ENCODE data around the gene NPHP1. TPM values are rescaled to one million over a fixed set of nuclear protein-coding genes. Genes with fewer than 3 reads are reported as not detected.
"Not testable (repeated sequence)": the region's sequence is repeated elsewhere in the genome, so short reads cannot be mapped to it uniquely, and the experiment has no call there.

Gene NPHP1
- total and polyA plus RNA-seq, 5 donors: 4.7 to 6.6 (median 4.9) TPM

DNA sequence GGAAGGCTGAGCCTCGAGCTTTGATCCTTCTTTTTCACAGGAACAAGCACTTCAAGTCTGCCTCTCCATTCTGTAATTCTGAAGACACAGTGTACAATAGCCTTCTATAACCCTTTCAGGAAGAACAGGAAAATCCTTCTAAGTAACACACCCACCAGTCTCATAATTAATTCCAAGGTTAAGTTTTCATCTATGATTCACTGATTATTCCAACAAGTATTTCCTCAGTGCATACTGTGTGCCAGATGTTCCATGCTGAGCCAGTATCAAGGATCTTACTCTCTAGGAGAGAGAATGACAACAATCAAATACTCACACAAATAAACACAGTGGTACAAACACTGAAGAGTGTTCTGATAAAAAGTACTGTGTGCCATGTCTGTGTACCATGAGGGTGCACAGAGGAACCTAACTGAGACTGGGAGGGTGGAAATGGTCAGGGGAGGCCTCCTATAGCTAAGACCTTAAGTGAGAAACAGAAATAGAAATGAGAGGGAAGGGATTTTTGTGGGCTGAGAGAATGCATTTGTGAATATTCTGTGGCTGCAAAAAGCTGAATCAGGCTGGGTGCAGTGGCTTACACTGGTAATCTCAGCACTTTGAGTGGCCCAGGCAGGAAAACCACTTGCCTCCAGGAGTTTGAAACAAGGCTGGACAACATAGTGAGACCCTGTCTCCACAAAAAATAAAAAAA lies 14.8 kb upstream of the NPHP1 start:
- H3K4me3 ChIP-seq (ENCODE audit: low read length): no peak overlapping the region
- no peak for ATAC-seq
- WGBS: 29% methylated on average over 1 of the region's 1 CpG
- no peak for DNase-seq
- no peaks in the 10 kb centered on the region for H3K9me3 ChIP-seq (ENCODE audit: control insufficient read depth, low read length)
- intact Hi-C loops (cut with DNase I): no loop called here
- H3K27ac ChIP-seq (ENCODE audit: low read length): no peak overlapping the region
- no peaks in the 10 kb centered on the region for H3K4me1 ChIP-seq (ENCODE audit: control insufficient read depth, insufficient read depth, low read length)
- H3K27me3 ChIP-seq (ENCODE audit: control insufficient read depth, insufficient read depth): no peaks in the 10 kb centered on the region

DNA sequence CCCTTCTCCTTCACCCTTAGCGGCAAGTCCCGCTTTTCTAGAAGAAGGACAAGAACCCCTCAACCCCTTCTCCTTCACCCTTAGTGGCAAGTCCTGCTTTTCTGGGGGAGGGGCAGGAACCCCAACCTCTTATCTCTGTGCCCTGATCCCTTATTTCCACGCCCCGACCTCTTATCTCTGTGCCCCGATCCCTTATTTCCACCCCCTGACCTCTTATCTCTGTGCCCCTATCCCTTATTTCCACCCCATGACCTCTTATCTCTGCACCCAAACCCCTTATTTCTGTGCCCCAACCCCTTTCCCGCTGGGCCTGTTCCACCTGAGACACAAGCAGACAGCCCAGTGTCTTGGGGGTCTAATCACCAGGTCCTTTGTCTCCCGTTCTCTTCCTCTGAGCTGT lies 14.1 kb upstream of the NPHP1 start:
- ATAC-seq; H3K27ac ChIP-seq (ENCODE audit: low read length); intact Hi-C loops (cut with DNase I); H3K9me3 ChIP-seq (ENCODE audit: control insufficient read depth, low read length); H3K4me1 ChIP-seq (ENCODE audit: control insufficient read depth, insufficient read depth, low read length); H3K4me3 ChIP-seq (ENCODE audit: low read length); DNase-seq; H3K27me3 ChIP-seq (ENCODE audit: control insufficient read depth, insufficient read depth): not testable (repeated sequence)
- 69% methylated on average over 7 of the region's 7 CpGs for WGBS

DNA sequence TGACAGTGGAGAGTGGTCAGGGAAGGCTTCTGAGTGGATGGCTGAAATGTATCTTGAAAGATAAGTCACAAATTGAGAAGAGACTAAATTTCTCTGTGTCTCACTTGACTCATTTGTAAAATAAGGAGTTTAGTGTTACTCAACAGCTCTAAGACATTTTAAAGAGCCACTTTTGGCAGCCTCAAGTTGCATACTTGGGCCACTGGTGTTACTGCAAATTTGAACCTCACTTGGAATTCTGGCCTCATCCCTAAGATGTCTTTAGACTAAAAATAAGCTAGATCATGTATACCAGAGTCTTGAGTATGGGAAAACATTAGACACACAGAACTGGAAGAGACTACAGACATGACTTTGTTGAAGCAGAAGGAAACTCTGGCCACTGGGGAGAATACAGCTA lies 12.0 kb upstream of the NPHP1 start:
- no peak for ATAC-seq
- Histone ChIP-seq H3K4me3 (ENCODE audit: low read length) (no peak overlapping the region), H3K4me1 (ENCODE audit: control insufficient read depth, insufficient read depth, low read length) (no peaks in the 10 kb centered on the region), H3K27ac (ENCODE audit: low read length) (no peak overlapping the region), H3K27me3 (ENCODE audit: control insufficient read depth, insufficient read depth) (no peaks in the 10 kb centered on the region), H3K9me3 (ENCODE audit: control insufficient read depth, low read length) (no peaks in the 10 kb centered on the region)
- intact Hi-C loops (cut with DNase I): no loop called here
- no peak for DNase-seq

DNA sequence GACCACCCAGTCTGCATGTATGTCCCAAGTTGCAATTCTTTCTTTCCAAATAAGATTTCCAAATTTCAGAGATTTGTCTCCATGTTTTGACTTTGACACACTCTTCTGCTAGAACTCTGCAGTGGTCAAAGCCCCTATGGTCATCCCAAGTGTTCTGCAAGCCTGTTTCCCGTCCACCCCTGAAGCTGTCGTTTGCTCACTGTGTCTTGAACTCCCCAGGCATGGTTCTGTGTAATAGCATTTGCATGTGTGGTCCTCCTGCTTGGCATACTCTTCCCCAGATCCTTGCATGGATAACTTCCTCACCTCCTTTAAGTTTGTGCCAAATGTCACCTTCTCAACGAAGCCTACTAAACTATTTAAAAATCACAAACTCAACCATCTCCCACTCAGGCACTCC lies 11.4 kb upstream of the NPHP1 start:
- no peak overlapping the region for H3K27ac ChIP-seq (ENCODE audit: low read length)
- no peaks in the 10 kb centered on the region for H3K9me3 ChIP-seq (ENCODE audit: control insufficient read depth, low read length)
- no peaks in the 10 kb centered on the region for H3K27me3 ChIP-seq (ENCODE audit: control insufficient read depth, insufficient read depth)
- no peaks in the 10 kb centered on the region for H3K4me1 ChIP-seq (ENCODE audit: control insufficient read depth, insufficient read depth, low read length)
- ATAC-seq (no peak), DNase-seq (no peak)
- intact Hi-C loops (cut with DNase I): no loop called here
- WGBS: 56% methylated on average over 3 of the region's 3 CpGs
- H3K4me3 ChIP-seq (ENCODE audit: low read length): no peak overlapping the region

DNA sequence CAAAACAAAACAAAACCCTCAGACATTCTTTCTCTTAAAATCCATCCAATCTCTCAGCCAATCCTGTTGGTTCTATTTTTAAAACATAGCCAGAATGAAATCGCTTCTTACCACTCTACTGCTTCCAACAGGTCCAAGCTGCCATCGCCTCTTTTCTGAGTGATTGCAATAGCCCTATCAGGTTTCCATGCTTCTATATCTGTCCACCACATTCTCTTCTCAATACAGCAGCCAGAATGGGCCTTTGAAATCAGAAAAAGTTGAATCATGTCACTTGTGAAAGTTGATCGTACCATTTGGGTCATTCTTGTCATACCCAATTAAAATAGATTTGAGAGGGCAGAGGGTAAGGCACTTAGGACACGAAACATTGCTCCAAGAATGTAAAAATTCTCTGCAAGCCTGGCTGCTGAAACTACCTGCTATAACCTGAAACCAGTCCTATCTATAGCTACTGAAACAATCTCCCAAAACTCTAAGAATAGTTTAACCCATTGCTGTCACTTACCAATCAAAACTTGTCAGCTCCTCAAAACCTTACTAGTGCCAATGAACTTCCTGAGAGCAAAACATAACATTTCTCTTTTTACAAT lies 10.8 kb upstream of the NPHP1 start:
- no peak for ATAC-seq
- WGBS: 53% methylated on average over 4 of the region's 4 CpGs

DNA sequence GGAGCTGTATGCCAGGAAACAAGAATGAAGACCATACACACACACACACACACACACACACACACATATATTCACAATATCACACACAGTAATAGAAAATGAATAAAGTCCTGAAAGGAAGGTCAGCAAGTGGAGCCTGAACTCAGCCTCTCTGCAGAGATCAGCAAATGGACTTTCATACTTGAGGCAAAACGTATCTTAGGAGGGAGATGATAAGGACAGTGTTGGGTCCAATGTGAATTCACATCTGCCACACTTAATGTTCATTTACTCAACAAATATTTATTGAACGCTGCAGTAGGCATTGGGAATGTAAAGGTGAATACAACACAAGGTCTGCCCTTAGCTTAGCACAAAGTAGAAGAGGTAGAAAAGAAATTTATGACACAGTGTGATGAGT lies 10.3 kb upstream of the NPHP1 start:
- Histone ChIP-seq H3K9me3 (ENCODE audit: control insufficient read depth, low read length) (no peaks in the 10 kb centered on the region), H3K4me1 (ENCODE audit: control insufficient read depth, insufficient read depth, low read length) (no peaks in the 10 kb centered on the region), H3K4me3 (ENCODE audit: low read length) (no peak overlapping the region), H3K27ac (ENCODE audit: low read length) (no peak overlapping the region), H3K27me3 (ENCODE audit: control insufficient read depth, insufficient read depth) (no peaks in the 10 kb centered on the region)
- intact Hi-C loops (cut with DNase I): no loop called here
- ATAC-seq (no peak), DNase-seq (no peak)
- WGBS: 44% methylated on average over 2 of the region's 2 CpGs

More for the DNA sequence above, 10.8 kb upstream of the NPHP1 start:
- Histone ChIP-seq H3K27ac (ENCODE audit: low read length) (no peak overlapping the region), H3K9me3 (ENCODE audit: control insufficient read depth, low read length) (no peaks in the 10 kb centered on the region), H3K27me3 (ENCODE audit: control insufficient read depth, insufficient read depth) (no peaks in the 10 kb centered on the region), H3K4me3 (ENCODE audit: low read length) (no peak overlapping the region), H3K4me1 (ENCODE audit: control insufficient read depth, insufficient read depth, low read length) (no peaks in the 10 kb centered on the region)
- no peak for DNase-seq
- intact Hi-C loops (cut with DNase I): no loop called here

DNA sequence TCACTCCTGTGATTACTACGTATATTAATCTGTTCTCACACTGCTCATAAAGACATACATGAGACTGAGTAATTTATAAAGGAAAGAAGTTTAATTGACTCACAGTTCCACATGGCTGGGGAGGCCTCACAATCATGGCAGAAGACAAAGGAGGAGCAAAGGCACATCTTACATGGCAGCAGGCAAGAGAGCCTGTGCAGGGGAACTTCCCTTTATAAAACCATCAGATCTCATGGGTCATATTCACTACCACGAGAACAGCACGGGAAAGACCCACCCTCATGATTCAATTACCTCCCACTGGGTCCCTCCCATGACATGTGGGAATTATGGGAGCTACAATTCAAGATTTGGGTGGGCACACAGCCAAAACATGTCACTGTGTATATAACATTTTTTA lies 8.7 kb upstream of the NPHP1 start:
- DNase-seq; H3K9me3 ChIP-seq (ENCODE audit: control insufficient read depth, low read length); H3K4me1 ChIP-seq (ENCODE audit: control insufficient read depth, insufficient read depth, low read length); H3K27ac ChIP-seq (ENCODE audit: low read length); intact Hi-C loops (cut with DNase I); ATAC-seq; H3K27me3 ChIP-seq (ENCODE audit: control insufficient read depth, insufficient read depth); H3K4me3 ChIP-seq (ENCODE audit: low read length): not testable (repeated sequence)
- 73% methylated on average over 3 of the region's 3 CpGs for WGBS

DNA sequence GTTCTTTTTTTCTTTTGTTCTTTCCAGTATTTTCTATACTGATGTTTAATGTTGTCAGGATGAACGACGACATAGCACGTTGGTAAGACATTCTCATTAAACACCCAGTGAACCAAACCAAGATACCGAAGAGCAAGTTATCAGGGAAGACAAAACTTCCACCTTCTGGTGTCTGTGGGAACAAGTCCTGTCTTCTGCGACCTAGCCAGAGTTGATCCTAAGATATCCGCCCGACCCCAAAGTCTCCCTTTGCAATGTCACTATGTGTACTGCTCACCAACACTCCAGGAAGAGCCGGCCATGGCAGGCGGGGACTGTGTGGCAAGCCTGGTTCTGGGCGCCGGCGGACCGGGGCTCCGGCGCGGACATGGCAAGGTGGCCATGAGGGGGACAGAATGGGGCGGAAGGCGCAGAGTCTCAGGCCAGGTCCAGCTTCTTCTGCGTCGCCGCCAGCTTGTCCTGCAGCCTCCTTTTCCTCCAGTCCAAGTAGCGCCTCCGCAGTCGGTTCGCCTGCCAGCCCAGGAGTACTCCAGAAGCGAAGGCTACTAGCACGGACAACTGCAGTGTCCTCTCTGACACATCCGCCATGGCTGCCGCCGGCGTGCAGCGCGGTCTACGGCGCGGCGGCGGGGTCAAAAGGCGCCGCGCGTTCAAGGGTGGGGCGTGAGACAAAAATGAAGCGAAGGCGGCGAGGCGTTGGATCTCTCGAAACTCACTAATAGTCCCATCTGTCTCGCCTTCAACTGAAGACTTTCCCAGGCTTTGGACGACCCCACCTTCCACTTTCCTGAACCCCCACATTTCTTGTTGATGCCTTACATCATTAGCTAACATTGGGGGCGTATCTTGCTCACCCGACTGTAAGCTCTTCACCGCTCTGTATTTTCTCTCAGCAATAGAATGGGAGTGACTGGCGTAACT lies 7.4 kb upstream of the NPHP1 start, which contains the start of gene MTLN:
Gene MTLN, minus strand, starts transcription at position 610 of the 921 bp plus-strand sequence. Its CDS starts 22 bp downstream, at position 588.
- no peaks in the 10 kb centered on the region for H3K4me1 ChIP-seq (ENCODE audit: control insufficient read depth, insufficient read depth, low read length)

DNA sequence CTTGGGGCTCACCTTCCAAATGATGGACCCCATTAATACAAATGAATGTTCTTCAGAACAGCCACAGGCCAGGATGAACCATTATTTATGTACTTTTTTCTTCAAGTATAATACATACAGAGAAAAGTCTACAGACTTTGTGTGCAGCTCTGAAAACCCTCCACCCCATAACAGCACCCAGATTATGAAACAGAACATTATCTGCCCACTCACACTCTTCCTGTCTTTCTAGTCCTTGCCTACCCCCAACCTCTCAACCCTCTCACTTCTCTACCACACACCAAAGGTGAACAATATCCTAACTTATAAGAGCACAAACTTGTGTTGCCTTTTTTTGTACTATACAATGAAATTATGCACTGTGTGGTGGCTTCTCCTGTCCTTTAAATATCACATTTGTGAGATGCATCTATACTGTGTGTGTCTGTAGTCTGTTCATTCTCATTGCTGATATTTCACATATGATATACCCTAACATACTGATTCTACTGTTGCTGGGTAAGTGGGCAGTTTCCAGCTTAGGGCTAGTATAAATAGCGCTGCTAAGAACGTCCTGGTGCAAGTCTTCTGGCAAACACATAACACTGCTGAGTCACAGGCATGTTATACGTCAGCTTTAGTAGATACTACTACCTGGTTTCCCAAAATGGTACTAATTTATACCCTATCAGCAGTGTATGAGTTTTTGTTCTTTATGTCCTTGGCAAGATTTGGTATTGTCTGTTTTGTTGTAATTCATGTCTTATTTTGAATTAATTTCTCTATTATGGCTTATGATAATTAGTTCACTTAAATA lies 1.0 kb upstream of the NPHP1 start:
- no peak overlapping the region for H3K4me3 ChIP-seq (ENCODE audit: low read length)
- intact Hi-C loops (cut with DNase I): no loop called here
- peak; percentile 18 to 49 for ATAC-seq
- H3K4me1 ChIP-seq (ENCODE audit: control insufficient read depth, insufficient read depth, low read length): no peaks in the 10 kb centered on the region
- DNase-seq: no peak
- no peaks in the 10 kb centered on the region for H3K9me3 ChIP-seq (ENCODE audit: control insufficient read depth, low read length)
- no peaks in the 10 kb centered on the region for H3K27me3 ChIP-seq (ENCODE audit: control insufficient read depth, insufficient read depth)
- 35% methylated on average over 3 of the region's 3 CpGs for WGBS
- peak overlapping the region; percentile 85 for H3K27ac ChIP-seq (ENCODE audit: low read length)

More for the DNA sequence above, 7.4 kb upstream of the NPHP1 start, which contains the start of gene MTLN:
- ATAC-seq (peak; percentile 93), DNase-seq (peak; percentile 63 to 92 (median 89))
- peak within 1 kb of the TSS; percentile 82 for H3K27ac ChIP-seq (ENCODE audit: low read length)
- 4% methylated on average over 54 of the region's 54 CpGs for WGBS
- H3K4me3 ChIP-seq (ENCODE audit: low read length): peak within 1 kb of the TSS; percentile 68
- intact Hi-C loops (cut with DNase I): no loop called here
- no peaks in the 10 kb centered on the region for H3K27me3 ChIP-seq (ENCODE audit: control insufficient read depth, insufficient read depth)
- H3K9me3 ChIP-seq (ENCODE audit: control insufficient read depth, low read length): no peaks in the 10 kb centered on the region

DNA sequence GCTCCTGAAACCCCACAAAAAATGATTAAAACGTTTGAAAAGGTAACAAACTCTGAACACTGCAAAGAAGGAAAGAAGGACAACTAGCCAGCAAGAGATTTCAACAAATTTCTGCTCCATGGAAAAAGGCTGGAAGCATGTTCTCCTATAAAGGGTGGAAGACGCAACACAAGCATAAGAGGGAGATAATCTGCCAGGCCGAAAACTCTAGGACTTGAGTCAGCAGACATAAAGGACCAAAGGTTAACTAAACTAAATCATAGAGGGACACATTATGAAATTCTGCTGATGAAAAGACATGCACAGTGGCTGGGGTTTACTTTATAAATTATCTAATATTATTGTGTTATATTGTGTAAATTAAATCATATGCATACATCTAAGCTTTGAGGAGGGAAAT lies 6.8 kb downstream of the NPHP1 start:
- no peak for DNase-seq
- WGBS: 70% methylated on average over 3 of the region's 3 CpGs
- ATAC-seq: no peak

More for the DNA sequence above, 6.8 kb downstream of the NPHP1 start:
- intact Hi-C loops (cut with DNase I): no loop called here
- H3K9me3 ChIP-seq (ENCODE audit: control insufficient read depth, low read length): no peaks in the 10 kb centered on the region
- H3K27ac ChIP-seq (ENCODE audit: low read length): no peak overlapping the region
- H3K4me1 ChIP-seq (ENCODE audit: control insufficient read depth, insufficient read depth, low read length): no peaks in the 10 kb centered on the region
- H3K27me3 ChIP-seq (ENCODE audit: control insufficient read depth, insufficient read depth): no peaks in the 10 kb centered on the region
- no peak overlapping the region for H3K4me3 ChIP-seq (ENCODE audit: low read length)

Data from right cardiac atrium (tissue), 5 donors.